Tibial artery (tissue), 4 donors: Measurements from ENCODE around the gene ARHGAP40.
A peak's percentile ranks its signal among the peaks of the same experiment; 100 is the strongest.

Source experiments
- DNase-seq, 2 donors: peaks; one replicate each; pipeline ENCODE4 v3.0.0-alpha.2; 2019
- H3K27ac ChIP-seq, 2 donors: fragments of 200-600 bp; sonication (generic) in 1 of 2; 1 replicate in 1 of 2; 2 replicates in 1 of 2; pipeline ENCODE4 v1.5.1; 2018 to 2019; ENCODE audit warnings: mild to moderate bottlenecking in 1 of 2
- H3K27me3 ChIP-seq, 2 donors: fragments of 200-600 bp; sonication (generic) in 1 of 2; one replicate each; pipeline versions ENCODE4 v1.5.1 to v1.6.0; 2016 to 2019
- H3K36me3 ChIP-seq, 3 donors: fragments of 200-600 bp; sonication (generic) in 2 of 3; one replicate each; pipeline ENCODE4 v1.5.1; 2016 to 2019; ENCODE audit warnings: mild to moderate bottlenecking in 2 of 3
- H3K4me1 ChIP-seq, 4 donors: fragments of 200-600 bp; sonication (generic) in 2 of 4; 1 replicate in 3 of 4; 2 replicates in 1 of 4; pipeline ENCODE4 v1.5.1; 2016 to 2019
- H3K4me3 ChIP-seq, 2 donors: fragments of 200-600 bp; sonication (generic) in 1 of 2; 1 replicate in 1 of 2; 2 replicates in 1 of 2; pipeline ENCODE4 v1.5.1; 2018 to 2019; ENCODE audit warnings: mild to moderate bottlenecking in 2 of 2
- H3K9me3 ChIP-seq, 3 donors: fragments of 200-600 bp; sonication (generic) in 1 of 3; one replicate each; pipeline ENCODE4 v1.5.1; 2016 to 2019
- CTCF ChIP-seq, 2 experiments: fragments of 200-600 bp in 1 of 2; fragments of 450-650 bp in 1 of 2; IDR thresholded peaks; one replicate each; pipeline ENCODE4 v1.5.1; 2017 to 2019; ENCODE audit warnings: antibody characterized with exemption in 2 of 2, mild to moderate bottlenecking in 1 of 2, moderate library complexity in 1 of 2
- intact Hi-C: fragments of 100-400 bp; cut with DNase I; formaldehyde crosslinking; loops from one replicate; pipeline ENCODE4 v1.15.0; 2023; ENCODE audit warnings: low total_unique reads

The ARHGAP40 gene

GRCh38 chr20:38685853-38686473, 84.4 kb downstream of the ARHGAP40 start:
- no peaks in the 10 kb centered on the region for H3K36me3 ChIP-seq
- peak in 1 of 2 donors; percentile 46 for DNase-seq
- no peaks in the 10 kb centered on the region for H3K9me3 ChIP-seq
- H3K27me3 ChIP-seq = peaks cover 0 to 21% of the 10 kb centered on the region in 2 donors
- H3K4me1 ChIP-seq = no peaks in the 10 kb centered on the region
- H3K27ac ChIP-seq = no peak overlapping the region
- intact Hi-C loops = no loop called here
- TF ChIP-seq CTCF (IDR thresholded peaks at IDR 0.05) = no peak
- no peak overlapping the region for H3K4me3 ChIP-seq

DNA sequence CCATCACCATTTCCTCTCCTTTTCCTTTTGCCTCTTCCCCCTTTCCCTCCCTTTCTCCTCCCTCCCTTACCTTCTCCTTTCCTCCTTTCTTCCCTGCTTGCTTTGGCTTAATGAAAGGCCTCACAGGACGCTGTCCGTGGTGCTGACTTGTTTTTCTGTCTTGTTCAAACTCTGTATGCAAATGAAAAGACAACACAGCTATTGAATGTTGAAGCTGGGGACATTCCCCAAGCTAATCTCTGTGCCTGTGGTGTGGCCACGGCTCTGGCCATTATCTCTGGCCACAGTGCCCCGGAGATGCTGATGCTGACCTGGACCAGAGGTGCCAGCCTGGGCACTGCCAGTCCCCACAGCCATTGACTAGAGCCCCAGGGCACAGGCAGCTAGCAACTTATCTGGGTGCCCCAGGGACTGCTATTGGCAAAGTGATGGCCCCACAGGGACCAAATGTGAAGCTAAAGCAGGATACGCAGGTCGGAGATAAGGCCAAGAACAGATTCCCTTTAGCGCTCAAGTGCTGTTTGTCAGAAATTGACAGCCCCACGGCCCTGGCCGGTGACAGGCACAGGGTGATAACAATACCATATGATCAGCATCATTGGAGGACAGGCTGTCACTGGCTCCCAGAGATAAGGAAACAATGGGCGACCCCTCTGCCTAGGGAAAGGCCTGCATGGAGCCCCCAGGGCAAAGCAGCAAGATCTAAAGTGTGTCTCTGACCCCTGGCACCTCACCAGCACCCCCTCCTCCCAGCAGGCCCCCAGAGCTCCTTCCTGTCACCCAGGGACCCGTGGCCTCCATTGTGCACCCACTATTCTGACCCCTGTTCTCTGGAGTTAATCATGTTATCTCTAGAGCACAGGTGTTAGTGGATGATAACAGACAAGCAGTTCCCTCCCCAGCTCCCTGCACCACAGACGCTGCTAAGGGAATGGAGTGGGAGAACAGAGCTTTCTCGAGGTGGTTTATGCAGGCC, 91.1 kb downstream of the ARHGAP40 start:
- peak; percentile 31 to 52 for DNase-seq
- Histone ChIP-seq H3K4me1 (no peaks in the 10 kb centered on the region), H3K27me3 (peaks cover 0 to 22% of the 10 kb centered on the region in 2 donors), H3K4me3 (no peak overlapping the region), H3K27ac (no peak overlapping the region), H3K9me3 (no peaks in the 10 kb centered on the region), H3K36me3 (no peaks in the 10 kb centered on the region)
- no peak for TF ChIP-seq CTCF (IDR thresholded peaks at IDR 0.05)
- intact Hi-C loops = no loop called here

GRCh38 chr20:38697306-38697705, 95.7 kb downstream of the ARHGAP40 start:
- DNase-seq = peak in 1 of 2 donors; percentile 32
- intact Hi-C loops = no loop called here
- no peak for TF ChIP-seq CTCF (IDR thresholded peaks at IDR 0.05)
- Histone ChIP-seq H3K36me3 (no peaks in the 10 kb centered on the region), H3K27ac (no peak overlapping the region), H3K27me3 (peaks cover 0 to 43% of the 10 kb centered on the region in 2 donors), H3K9me3 (no peaks in the 10 kb centered on the region), H3K4me3 (no peak overlapping the region), H3K4me1 (no peaks in the 10 kb centered on the region)

DNA sequence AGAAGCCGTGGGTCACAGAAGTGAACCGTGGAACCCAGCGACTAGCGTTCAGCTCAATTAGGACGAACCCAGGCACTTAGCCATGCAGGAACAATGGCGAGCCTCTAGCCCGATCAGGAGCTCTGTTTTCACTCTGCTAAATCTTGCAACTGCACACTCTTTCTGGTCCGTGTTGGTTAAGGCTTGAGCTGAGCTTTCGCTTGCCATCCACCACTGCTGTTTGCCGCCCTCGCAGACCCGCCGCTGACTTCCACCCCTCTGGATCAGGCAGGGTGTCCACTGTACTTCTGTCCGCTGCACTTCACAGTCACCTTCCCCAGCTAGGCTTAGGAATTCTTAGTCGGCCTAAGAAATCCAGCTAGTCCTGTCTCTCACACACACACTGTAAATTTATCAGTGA, 96.9 kb downstream of the ARHGAP40 start:
- Histone ChIP-seq H3K27me3 (peaks cover 0 to 52% of the 10 kb centered on the region in 2 donors), H3K4me1 (no peaks in the 10 kb centered on the region), H3K36me3 (no peaks in the 10 kb centered on the region), H3K27ac (no peak overlapping the region), H3K4me3 (no peak overlapping the region), H3K9me3 (no peaks in the 10 kb centered on the region)
- no peak for TF ChIP-seq CTCF (IDR thresholded peaks at IDR 0.05)
- intact Hi-C loops = no loop called here
- DNase-seq = peak in 1 of 2 donors; percentile 17

GRCh38 chr20:38700141-38700540, 98.5 kb downstream of the ARHGAP40 start:
- peak in 1 of 2 donors; percentile 31 for DNase-seq
- no peaks in the 10 kb centered on the region for H3K4me1 ChIP-seq
- no peak overlapping the region for H3K27ac ChIP-seq
- intact Hi-C loops = no loop called here
- H3K9me3 ChIP-seq = no peaks in the 10 kb centered on the region
- no peak for TF ChIP-seq CTCF (IDR thresholded peaks at IDR 0.05)
- H3K36me3 ChIP-seq = no peaks in the 10 kb centered on the region
- H3K4me3 ChIP-seq = no peak overlapping the region
- peaks cover 0 to 59% of the 10 kb centered on the region in 2 donors for H3K27me3 ChIP-seq
